Brain pericyte (primary cell): ENCODE data around the gene SEMA4C.

Experiments used
- DNase-seq: peaks from one replicate; pipeline ENCODE4 v3.0.0-alpha.2; 2012; ENCODE audit warnings: low read depth, low spot score

The SEMA4C gene

DNA sequence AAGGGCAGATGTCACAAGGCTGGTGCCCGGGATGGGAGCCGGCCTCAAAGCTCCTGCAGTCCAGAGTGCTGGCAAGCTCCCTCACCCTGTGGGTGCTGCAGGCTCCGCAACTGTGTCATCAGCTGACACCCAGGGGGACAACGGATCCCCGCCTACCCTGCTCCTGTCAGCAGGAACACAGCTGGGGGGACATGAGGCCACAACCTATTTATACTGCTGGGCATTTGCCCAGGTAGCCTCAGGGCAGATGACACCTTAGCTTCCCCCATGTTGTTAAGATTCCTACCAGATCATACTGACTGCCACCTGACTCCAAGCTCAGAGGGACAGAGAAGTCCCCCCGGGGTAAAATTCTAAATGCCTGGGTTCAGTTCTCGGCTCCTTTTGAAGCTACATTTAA, 27.3 kb downstream of the SEMA4C start:
- DNase-seq: no peak

DNA sequence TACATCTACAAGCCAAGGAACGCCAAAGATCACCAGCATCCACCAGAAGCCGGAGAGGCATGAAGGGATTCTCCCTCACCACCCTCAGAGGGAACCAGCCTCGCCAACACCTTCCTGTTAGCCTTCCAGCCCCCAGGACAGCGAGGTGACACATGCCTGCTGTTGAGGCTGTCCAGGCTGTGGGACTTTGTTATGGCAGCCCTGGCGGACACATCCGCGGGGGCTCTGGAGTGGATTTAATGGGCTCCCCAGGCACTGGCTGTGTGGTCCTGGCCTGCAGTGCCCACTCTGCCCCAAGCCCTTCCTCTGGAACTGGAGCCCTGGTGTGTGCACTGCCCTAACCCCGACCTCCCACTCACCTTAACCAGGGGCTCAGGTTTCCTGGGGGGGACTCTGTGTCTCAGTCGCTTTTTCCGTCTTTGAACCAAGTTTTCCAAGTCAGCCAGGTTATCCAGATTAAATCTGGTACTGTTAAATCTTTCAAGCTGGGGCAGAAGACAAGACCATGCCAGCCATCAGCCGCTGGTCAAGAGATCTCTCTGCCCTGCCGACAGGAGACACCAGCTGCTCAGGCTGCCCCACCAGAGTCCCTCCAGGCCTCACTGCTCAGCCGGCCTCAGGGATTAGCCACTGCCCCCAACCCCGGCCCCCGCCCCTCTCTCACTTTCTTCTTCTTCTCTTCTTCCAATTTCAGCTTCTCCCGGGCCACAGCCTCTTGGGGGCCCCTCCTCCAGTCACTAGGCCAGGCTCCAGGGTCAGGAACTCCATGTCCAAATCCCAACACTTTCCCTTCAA, 28.0 kb downstream of the SEMA4C start:
- DNase-seq: no peak

DNA sequence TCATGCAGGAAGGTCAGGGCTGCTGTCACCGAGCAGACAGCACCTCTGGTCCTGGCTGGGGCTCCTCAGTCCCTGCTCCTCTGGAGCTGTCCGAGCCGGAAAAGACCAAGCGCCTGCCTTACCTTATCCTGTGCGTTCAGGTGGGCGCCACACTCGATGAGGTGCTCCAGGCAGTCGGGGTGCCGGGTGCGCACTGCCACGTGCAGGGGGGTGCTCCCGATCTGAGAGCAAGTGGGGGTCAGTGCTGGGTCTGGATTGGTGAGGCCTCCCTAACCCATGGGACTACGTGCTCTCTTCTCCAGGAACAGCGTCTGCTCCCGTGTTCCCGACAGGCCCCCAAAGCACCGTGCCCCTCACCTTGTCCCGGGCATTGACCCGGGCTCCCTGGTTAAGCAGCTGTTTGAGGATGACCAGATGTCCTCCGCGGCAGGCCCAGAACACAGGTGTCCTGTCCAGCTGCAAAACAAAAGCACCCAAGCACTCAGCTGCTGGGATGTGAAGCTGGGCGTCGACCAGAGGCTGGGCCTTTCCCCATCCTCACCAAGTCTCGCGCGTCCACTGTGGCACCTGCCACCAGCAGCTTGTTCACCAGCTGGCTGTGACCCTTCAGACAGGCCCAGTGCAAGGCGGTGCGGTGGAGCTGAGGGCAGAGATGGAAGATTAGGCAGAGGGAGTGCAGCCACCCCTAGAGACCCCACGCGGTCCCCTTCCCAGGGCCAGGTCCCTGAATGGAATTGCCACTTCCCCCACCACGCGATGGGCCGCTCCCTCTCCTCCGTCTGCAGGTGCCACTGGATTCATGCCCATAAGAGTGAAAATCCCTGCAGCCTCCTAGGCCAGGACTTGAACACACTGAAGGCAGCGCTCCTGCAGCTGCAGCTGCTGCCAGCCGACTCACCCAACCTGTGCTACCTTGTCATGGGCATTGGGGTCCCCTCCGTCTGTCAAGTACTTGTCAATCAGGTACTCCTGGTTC, 29.7 kb downstream of the SEMA4C start:
- no peak for DNase-seq

DNA sequence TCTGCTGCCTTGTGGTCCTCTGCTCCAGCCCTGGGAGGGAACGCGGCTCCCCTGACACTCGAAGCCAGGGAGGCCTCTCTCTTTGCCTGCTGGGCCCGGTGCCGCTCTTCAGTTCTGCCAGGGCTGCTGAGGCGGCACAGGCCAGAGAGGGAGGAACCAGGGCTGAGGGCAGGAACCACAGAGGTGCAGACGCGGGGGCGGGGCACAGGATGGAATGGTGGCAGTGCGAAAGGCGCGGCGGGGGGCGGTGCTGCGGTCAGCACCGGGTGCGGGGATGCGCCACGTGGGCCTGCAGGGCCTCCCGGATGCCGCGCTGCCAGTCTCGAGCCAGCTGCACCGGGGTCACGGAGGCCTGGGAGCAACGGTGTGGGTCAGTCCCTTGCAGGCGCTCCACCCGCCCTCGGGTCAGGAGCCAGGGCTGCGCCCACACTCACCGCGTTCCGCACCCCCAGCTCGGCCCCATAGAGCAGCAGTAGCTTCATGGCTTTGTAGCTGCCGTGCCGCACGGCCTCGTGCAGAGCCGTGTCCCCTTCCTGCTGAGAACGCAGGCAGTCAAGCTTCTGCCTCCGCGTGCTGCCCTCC, 30.5 kb downstream of the SEMA4C start:
- DNase-seq: no peak

DNA sequence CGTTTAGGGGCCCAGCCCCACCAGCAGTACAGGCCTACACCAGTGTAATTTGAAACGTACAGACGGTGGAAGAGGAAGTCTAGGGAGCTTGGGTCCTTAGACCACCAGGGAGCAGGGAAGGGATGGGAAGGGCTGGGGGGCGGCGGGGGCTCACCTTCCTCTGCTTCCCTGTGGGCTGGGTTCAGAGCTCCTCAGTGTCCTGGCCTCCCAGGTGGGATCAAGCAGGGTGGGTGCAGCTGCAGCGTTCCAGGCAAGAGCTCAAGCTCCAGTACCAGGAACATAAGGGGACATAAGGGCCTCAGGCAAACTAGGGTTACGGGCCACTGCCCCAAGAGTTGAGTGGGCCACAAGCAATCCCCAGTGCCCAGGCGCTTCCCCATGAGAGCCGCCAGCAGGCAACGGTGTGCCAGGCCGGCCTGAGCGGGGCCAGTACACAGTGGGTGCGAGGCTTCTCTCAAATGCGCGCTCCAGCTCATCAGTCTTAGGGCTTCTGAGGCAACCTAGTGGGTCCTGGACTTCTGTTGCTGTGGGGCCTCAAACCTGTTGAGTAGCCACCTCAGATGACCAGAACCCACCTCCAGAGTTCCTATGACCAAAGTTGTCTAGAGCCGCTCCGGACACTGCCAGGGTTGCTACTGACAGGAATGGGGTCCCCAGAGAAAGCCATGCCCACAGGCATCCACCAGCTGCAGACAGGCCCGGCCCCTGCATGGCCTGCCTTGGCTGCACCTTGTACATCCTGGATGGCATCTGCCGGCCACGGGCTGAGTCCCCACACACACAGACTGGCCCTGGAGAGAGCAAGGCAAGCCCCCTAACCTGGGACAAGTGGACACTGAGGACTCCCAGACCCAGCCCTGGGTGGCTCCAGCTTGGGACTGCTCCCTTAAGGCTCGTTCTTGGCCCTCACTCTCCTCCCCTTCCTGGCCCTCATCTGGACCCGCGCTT, 31.3 kb downstream of the SEMA4C start:
- no peak for DNase-seq

DNA sequence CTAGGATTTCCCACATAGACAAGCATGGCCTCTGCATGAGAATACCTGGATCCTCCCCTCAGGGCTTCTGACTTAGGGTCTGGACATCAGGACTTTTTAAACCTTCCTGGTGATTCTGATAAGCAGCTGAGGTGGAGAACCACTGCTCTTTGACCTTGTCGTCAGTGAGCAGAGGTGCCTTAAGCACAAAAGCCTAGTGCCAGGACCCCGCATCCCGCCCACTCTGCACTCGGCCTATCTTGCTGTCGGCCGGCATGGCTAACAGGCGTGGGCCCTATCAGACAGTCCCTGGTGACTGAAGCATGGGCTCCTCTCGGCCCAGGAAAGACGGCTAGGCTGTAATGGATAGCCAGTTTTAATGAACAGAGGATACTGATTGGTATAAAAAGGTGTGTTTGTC, 32.3 kb downstream of the SEMA4C start:
- DNase-seq: no peak

DNA sequence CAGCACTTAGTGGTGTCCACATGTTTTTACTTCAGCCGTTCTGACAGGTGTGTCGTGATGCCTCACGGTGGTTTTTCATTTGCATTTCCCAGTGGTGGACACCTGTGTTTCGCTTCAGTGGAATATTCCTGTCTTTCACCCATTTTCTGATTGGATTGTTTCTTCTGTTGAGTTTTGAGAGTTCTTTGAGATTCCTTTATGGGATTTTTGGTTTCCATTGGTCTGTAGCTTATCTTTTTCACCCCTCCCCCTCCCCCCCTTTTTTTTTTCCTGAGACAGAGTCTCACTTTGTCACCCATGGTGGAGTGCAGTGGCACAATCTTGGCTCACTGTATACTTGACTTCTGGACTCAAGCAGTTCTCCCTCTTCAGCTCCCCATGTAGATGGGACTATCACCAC, 34.0 kb downstream of the SEMA4C start:
- no peak for DNase-seq

DNA sequence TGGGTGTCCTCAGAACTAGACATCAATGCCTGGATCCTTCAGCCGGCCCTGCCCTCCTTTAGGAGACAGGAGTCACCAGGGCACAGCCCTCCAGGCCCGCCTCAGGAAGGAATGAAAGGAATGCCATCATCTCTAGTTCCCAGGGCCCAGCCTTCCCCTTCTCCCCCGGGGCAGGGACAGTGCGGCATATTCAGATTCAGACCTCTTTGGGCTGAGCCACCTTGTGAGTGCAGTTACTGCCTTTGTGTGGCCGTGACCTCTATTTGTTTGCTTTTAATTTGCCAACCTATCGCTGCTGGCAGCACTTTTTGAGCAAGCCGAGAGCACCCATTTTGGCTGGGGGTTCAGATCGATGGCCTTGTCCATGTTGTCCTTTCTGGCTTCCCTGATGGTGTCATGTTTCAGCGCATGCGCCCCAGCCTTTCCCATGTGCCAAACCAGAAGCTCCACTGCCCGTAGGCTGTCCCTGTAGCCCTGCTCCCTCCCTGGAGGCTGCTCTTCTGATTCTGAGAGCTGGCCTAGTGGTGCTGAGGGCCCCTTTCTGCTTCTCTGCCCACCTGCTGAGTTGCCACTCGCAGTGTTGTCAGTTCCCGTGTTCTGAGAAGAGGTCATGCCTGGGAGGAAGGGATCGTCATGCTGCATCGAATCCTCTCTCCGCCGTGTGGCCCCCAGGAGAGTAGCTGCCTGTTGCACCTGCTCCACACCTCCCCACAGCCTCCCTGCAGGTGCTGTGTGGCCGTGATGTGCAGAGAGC, 36.9 kb downstream of the SEMA4C start:
- no peak for DNase-seq

DNA sequence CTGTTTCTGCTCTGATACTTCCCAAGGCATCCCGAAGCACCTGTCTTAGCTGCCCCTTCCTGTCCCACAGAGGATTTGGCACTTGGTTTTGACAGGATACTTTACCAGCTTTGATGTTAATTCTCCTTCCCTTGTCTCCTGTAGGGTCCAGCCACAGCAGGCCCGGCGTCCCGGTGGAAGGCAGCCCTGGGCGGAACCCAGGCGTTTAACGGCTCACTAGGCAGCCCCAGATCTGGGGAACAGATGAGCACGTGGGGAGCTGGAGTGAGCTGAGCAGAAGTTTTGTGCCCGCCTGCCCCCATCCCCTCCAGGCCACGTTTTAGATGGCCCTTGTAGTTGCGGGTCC, 37.5 kb downstream of the SEMA4C start:
- DNase-seq: no peak

DNA sequence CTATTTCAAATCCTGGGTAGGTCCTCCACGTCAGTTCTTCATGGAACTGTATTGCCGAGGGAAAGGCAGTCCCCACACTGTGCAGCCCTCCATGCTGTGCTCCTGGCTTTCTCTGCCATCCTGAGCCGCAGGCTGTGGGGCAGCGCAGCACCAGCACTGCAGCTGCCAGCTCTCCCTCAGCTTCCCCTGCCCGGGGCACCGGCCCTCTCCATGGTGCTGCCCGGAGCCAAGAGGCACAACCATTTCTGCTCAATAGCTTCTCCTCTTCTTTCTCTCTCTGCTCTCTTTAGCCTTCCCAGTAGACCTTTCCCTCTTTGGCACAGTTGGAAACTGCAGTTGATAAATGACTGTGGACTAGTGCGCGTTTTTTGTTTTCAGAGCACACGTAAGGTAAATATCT, 38.2 kb downstream of the SEMA4C start:
- no peak for DNase-seq

DNA sequence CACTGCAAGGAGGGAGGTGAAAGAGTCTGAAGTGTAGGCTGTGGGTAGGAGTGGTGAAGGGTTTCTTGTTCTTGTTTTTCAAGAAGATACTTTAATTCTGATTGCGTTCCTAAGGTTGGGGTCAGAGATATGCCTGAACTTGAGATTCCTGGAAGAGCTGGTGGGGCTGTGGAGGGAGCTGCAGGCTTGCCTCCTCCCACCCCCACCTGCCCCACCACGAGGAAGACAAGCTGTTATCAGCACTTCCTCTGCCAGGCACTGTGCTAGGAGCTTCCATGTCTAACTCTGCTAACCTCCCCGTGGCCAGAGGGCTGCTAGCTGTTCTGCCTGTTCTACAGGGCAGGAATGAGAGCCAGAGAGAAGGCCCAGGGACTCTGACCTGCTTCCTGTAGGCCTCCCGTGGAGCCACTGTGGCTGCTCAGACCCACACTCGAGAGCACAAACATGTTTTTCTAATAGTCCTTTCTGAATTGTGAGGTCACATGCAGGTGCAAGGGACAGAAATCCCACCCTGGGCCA, 39.8 kb downstream of the SEMA4C start:
- no peak for DNase-seq

DNA sequence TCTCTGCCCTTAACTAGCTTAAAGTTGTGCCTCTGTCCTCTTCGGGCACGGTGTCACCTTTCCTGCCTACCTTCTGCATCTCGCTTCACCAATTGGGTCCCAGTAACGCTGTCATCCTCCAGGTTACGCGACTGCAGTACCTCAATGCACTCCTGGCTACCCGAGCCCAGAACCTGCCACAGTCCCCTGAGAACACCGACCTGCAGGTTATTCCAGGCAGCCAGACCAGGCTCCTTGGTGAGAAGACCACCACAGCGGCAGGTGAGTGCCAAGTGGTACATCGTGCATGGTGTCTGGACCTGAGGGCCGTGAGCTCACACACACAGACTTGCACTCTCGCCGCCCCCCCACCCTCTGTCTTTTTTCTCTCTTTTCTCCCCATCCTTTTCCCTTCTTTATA, 41.0 kb downstream of the SEMA4C start:
- no peak for DNase-seq

DNA sequence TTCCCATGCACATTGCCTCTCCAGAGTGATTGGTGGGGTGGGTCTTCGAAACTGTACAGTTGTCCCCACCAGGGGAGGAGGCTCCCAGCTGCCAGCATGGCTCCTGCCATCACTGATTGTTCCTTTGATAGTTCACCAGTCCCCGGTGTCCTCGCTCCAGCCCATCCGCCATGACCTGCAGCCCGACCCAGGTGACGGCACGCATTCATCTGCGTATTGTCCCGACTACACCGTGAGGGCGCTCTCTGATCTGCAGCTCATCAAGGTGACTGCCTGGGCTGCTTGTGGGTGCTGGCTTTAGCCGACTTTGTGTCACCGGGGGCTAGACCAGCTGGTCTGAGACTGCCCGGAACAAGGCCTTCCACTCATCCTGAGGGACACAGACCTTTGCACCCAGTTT, 41.4 kb downstream of the SEMA4C start:
- DNase-seq: no peak

DNA sequence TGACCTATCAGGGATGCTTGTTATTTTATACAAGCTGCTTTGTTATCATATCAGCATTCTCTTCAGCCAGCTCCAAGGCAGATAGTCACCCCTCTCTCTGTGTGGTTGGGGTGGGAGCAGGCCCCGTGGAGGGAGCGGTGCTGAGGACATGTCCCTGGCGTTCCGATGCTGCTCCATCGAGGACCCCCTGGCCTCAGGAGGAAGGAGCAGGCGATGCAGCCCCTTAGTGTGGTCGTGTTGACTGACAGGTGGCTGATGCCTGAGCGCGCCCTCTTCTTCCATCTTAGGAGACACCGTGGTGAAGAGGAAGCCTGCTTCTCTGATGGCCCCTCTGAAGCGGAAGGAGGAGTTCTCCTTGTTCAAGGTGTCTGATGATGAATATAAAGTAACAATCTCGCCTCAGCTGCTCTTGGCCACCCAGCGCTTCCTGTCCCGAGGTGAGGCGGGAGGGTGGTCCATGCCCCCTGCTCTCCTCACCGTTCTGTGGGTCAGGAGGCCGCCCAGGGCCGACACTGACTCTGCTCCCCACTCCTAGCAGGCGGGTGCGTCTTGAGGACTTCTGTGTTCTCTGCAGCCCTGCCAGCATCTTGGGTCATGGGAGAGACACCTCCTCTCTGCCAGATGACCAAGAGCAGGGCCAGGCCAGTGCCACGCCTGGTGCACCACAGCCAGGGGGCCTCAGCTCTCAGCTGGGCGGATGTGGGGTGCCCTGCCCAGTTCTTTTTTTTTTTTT, 43.2 kb downstream of the SEMA4C start:
- no peak for DNase-seq

DNA sequence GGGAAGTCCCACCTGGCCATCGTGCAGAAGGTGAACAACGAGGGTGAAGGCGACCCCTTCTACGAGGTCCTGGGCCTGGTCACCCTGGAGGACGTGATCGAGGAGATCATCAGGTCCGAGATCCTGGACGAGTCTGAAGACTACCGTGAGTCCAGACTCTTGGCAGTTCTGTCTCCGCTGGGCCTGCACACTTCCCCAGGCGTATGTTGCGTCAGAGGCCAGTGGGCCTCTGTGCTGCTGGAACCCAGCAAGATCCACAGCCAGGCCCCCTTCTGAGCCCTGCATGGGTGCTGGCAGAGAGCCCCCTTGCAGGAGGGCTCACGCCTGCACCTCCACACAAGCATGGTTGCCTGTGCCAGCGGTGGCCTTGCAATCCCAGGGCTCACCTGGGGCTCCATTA, 44.8 kb downstream of the SEMA4C start:
- no peak for DNase-seq

DNA sequence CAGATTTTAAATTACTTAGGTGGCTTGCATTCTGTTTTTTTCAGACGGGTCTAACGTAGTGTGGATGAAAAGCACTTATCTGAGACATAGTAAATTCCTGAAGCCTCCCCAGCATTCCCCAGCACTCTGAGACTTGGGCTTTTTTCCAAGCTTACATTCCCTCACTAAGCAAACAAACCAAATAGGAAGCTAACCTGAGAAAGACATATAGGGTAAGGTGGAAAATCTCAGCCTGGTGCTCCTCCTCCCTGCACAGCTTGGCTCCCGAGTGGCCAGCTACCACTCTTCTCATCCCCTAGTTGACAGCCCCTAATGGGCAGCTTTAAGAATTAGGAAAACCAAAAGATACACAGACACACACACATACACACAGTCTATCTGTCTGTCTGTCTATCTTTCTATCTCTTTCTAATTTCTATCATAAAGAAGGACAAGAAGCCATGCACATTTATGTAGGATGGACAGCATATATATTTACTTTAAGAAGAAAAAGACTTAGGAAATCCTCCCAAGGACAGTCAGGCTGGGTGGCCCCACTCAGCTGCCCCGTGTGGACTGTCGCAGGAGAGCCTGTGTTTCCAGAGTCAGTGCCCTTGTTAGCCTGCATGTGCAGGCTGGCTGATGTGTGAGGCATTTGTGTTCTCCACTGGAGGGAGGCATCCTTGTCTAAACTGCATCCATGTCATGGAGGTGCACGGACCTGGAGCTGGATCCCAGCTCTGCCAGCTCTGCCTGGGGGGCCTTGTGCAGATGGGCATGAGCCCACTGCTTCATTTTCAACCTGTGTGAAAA, 45.6 kb downstream of the SEMA4C start:
- no peak for DNase-seq

DNA sequence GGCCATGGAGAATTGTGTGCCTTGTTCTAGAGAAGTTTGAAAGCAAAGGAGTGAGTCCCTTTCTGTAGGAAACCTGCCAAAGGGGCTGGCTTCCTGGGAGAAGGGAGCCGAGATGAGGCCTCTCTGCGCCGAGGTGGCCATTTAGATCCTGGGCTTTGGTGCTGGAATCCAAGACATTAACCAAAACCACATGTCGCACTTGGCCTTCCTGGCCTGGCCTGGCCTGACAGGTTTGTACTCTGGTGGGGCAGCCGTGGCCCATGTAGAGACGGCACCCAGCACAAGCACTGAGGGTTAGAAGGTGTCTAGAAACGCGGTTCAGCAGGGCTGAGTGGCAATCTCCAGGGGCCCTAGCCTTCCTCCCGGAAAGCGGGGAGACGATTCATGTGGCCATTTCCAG, 46.7 kb downstream of the SEMA4C start:
- no peak for DNase-seq

DNA sequence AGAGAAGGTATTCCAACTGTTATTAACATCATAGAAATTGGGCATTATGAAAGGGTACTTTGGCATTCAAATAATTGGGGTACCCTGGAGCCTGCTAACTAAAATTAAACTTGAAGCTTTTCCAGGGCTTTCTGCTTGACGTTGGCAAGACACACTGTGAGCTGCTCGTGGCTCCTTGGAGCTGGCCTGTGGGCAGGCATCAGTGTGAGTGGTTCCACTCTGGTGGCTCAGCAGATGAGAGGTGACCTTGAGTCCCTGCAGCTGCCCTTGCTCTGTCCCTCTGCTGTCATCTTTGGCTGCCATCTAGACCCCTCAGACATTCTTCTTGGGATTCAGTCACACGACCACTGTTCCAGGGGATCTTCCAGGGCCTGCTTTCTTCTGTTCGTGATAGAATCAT, 47.1 kb downstream of the SEMA4C start:
- DNase-seq: no peak

DNA sequence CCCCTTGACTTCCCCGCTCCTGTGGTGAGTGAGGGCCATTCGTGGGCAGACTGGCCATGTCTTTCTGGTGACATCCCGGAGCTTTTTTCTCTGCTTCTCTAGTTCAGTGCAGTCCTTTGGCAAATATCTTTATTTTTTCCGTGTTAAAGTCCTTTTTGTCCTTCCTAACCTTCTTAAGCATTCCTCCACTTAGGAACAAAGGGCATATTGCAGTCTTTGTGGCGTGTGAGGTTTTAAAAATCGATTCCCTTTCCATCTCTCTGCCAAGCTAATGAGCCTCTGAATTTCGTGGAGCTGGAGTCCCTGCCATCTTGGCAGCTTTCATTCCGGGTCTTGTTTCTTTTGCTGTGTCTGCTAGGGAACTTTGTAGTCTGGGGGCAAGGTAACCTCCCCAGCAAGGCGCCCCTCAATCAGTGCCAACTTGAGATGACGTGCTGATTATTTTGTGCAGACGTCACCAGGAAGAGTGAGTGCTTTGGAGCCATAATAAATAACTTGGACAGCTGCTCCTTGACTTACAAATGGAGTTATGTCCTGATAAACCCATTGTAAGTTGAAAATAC, 48.7 kb downstream of the SEMA4C start:
- DNase-seq: no peak
